SK-N-MC (cell line): Measurements from ENCODE around the gene TMEM220.

Source experiments
- EZH2 ChIP-seq: fragments of 200-600 bp; sonication (generic); IDR thresholded peaks from one replicate; pipeline ENCODE4 v1.6.1; 2017; ENCODE audit warnings: antibody characterized with exemption
- FOXP2 ChIP-seq: optimal IDR thresholded peaks from 2 replicates; pipeline ENCODE3; 2011; ENCODE audit warnings: mild to moderate bottlenecking, moderate library complexity; ENCODE audit not compliant: insufficient read depth; ENCODE audit errors: extremely low read length, control extremely low read depth
- POLR2AphosphoS5 ChIP-seq: IDR thresholded peaks from 2 replicates; pipeline ENCODE4 v1.6.1; 2012; ENCODE audit warnings: mild to moderate bottlenecking, low read depth, low read length, borderline replicate concordance

DNA sequence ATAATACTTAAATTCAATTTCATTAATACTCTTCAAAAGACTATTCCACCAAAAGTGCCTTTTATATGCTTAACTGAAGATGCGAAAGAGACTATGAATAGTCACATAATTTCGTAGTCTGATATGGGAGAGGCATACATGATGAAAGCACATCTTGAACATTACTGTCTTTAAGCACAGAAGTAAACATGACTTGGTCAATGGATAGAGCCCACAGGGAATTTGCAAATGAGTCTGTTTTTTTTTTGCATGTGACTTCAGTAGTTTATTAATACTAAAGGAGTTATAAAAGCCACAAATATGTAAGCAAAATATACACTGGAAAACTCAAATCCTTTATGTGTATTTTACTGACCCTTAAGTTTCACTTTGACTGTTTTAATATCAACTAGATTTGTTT is 16.5 kb downstream of the TMEM220 start:
- TF ChIP-seq POLR2AphosphoS5 (no peak), FOXP2 (no peak), EZH2 (no peak)
